Measurements from ENCODE around the gene CCDC197. TPM values are rescaled to one million over a fixed set of nuclear protein-coding genes. Genes with fewer than 3 reads are reported as not detected.

Gene CCDC197
- total and polyA plus RNA-seq, 9 of the 15 experiments (the other 6 are each of a cell fraction or from before 2014, with no cell fraction given): not detected

DNA sequence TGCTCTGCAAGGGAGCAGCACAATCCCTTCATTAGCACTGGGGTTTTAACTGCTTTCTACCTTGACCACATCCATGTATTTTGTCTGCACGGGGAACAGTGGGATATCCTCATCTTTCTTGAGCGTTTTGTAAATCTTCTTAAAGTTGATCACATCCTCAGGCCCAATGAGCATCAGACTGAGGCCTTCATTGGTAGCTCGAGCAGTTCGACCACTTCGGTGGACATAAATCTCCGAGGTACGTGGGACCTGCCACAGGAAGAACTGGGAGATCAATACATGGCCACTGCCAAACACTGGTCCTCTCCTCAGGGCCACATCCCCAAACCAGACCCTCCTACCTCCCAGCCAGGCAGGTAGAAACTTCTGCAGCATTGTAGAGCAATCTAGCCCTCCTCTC lies 57.8 kb downstream of the CCDC197 start:
- Histone ChIP-seq H3K27ac (ENCODE audit: extremely low read depth, low read depth, low read length) (no peak overlapping the region), H3K4me3 (no peak overlapping the region), H3K4me1 (replicated peaks in 1 of 2; ENCODE audit: control insufficient read depth in 2 of 2, insufficient read depth in 2 of 2, low read length in 2 of 2) (no peaks in the 10 kb centered on the region), H3K27me3 (ENCODE audit: control insufficient read depth in 2 of 2, insufficient read depth in 2 of 2, low read length in 2 of 2) (no peaks in the 10 kb centered on the region), H3K9ac (ENCODE audit: insufficient read depth in 1 of 2, low read depth in 2 of 2, low read length in 2 of 2) (no peak overlapping the region), H4K20me1 (replicated peaks; ENCODE audit: control insufficient read depth, insufficient read depth, low read length) (no peaks in the 10 kb centered on the region), H2AFZ (ENCODE audit: low read depth, low read length) (no peak overlapping the region), H3K9me3 (replicated peaks; ENCODE audit: control insufficient read depth, insufficient read depth, low read depth, low read length) (no peaks in the 10 kb centered on the region), H3K4me2 (ENCODE audit: insufficient read depth, low read length) (no peak overlapping the region), H3K9me1 (ENCODE audit: control insufficient read depth, insufficient read depth, low read length) (no peaks in the 10 kb centered on the region), H3K36me3 (ENCODE audit: control insufficient read depth, insufficient read depth, low read length) (peaks cover 95% of the 10 kb centered on the region), H3K79me2 (ENCODE audit: control insufficient read depth, insufficient read depth, low read length) (no peaks in the 10 kb centered on the region)
- ChIA-PET CTCF (ENCODE audit: low intra/inter-chr PET ratio) (no interaction called here), POLR2A (no interaction called here)
- TF ChIP-seq, protein P1, sequence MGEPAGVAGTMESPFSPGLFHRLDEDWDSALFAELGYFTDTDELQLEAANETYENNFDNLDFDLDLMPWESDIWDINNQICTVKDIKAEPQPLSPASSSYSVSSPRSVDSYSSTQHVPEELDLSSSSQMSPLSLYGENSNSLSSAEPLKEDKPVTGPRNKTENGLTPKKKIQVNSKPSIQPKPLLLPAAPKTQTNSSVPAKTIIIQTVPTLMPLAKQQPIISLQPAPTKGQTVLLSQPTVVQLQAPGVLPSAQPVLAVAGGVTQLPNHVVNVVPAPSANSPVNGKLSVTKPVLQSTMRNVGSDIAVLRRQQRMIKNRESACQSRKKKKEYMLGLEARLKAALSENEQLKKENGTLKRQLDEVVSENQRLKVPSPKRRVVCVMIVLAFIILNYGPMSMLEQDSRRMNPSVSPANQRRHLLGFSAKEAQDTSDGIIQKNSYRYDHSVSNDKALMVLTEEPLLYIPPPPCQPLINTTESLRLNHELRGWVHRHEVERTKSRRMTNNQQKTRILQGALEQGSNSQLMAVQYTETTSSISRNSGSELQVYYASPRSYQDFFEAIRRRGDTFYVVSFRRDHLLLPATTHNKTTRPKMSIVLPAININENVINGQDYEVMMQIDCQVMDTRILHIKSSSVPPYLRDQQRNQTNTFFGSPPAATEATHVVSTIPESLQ (CRISPR knock-in tag; IDR thresholded peaks at IDR 0.05): no peak
- TF ChIP-seq, protein P2, sequence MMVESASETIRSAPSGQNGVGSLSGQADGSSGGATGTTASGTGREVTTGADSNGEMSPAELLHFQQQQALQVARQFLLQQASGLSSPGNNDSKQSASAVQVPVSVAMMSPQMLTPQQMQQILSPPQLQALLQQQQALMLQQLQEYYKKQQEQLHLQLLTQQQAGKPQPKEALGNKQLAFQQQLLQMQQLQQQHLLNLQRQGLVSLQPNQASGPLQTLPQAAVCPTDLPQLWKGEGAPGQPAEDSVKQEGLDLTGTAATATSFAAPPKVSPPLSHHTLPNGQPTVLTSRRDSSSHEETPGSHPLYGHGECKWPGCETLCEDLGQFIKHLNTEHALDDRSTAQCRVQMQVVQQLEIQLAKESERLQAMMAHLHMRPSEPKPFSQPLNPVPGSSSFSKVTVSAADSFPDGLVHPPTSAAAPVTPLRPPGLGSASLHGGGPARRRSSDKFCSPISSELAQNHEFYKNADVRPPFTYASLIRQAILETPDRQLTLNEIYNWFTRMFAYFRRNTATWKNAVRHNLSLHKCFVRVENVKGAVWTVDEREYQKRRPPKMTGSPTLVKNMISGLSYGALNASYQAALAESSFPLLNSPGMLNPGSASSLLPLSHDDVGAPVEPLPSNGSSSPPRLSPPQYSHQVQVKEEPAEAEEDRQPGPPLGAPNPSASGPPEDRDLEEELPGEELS (CRISPR knock-in tag; IDR thresholded peaks at IDR 0.05; ENCODE audit: borderline replicate concordance): no peak
- TF ChIP-seq FOXK2 (conservative IDR thresholded peaks at IDR 0.05 in 1 of 2, IDR thresholded peaks at IDR 0.05 in 1 of 2; ENCODE audit: low read depth in 2 of 2) (no peak), KAT7 (CRISPR knock-in tag; IDR thresholded peaks at IDR 0.05; ENCODE audit: borderline replicate concordance) (no peak), XRCC5 (IDR thresholded peaks at IDR 0.05; ENCODE audit: low read depth, low read length) (no peak), MTA3 (IDR thresholded peaks at IDR 0.05; ENCODE audit: borderline replicate concordance) (no peak), GABPB2 (CRISPR knock-in tag; conservative IDR thresholded peaks at IDR 0.05) (no peak), ZNF445 (CRISPR knock-in tag; IDR thresholded peaks at IDR 0.05; ENCODE audit: low read depth) (no peak), KDM1A (IDR thresholded peaks at IDR 0.05) (no peak), KHSRP (IDR thresholded peaks at IDR 0.05) (no peak), NCOA4 (IDR thresholded peaks at IDR 0.05; ENCODE audit: partially characterized antibody) (no peak), SMAD1 (IDR thresholded peaks at IDR 0.05; ENCODE audit: low read depth, low read length, partially characterized antibody) (no peak), TEAD4 (IDR thresholded peaks at IDR 0.05; ENCODE audit: low read length) (no peak), TEAD4 (CRISPR knock-in tag; IDR thresholded peaks at IDR 0.05; ENCODE audit: borderline replicate concordance) (no peak)
- TF ChIP-seq, protein P3, sequence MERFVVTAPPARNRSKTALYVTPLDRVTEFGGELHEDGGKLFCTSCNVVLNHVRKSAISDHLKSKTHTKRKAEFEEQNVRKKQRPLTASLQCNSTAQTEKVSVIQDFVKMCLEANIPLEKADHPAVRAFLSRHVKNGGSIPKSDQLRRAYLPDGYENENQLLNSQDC (CRISPR knock-in tag; IDR thresholded peaks at IDR 0.05): no peak
- TF ChIP-seq, protein P4, sequence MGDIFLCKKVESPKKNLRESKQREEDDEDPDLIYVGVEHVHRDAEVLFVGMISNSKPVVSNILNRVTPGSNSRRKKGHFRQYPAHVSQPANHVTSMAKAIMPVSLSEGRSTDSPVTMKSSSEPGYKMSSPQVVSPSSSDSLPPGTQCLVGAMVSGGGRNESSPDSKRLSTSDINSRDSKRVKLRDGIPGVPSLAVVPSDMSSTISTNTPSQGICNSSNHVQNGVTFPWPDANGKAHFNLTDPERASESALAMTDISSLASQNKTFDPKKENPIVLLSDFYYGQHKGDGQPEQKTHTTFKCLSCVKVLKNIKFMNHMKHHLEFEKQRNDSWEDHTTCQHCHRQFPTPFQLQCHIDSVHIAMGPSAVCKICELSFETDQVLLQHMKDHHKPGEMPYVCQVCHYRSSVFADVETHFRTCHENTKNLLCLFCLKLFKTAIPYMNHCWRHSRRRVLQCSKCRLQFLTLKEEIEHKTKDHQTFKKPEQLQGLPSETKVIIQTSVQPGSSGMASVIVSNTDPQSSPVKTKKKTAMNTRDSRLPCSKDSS (IDR thresholded peaks at IDR 0.05; ENCODE audit: low read depth, partially characterized antibody): no peak
- TF ChIP-seq, protein P5, sequence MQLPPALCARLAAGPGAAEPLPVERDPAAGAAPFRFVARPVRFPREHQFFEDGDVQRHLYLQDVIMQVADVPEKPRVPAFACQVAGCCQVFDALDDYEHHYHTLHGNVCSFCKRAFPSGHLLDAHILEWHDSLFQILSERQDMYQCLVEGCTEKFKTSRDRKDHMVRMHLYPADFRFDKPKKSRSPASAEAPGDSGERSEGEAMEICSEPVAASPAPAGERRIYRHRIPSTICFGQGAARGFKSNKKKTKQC (CRISPR knock-in tag; IDR thresholded peaks at IDR 0.05): no peak
- no TSS peak for BruUV-seq (replicated peaks)
- intact Hi-C loops (cut with micrococcal nuclease): no loop called here
- DNase-seq (ENCODE audit: extremely low read depth in 1 of 4, low spot score in 3 of 4) (no peak), ATAC-seq (no peak), FAIRE-seq (no peak)
- 92% methylated on average over 7 of the region's 7 CpGs for WGBS (ENCODE audit: insufficient coverage, low coverage, missing lambda C conversion rate)
- in situ Hi-C loops (cut with MboI): no loop called here
